Fibroblast of skin of left quadriceps (primary cell): ENCODE measurements around the gene HOXA4.

Source experiments
- DNase-seq, 2 experiments: peaks; one replicate each; pipeline ENCODE4 v3.0.0-alpha.2; 2013; ENCODE audit warnings: low read depth in 2 of 2

The HOXA4 gene

DNA sequence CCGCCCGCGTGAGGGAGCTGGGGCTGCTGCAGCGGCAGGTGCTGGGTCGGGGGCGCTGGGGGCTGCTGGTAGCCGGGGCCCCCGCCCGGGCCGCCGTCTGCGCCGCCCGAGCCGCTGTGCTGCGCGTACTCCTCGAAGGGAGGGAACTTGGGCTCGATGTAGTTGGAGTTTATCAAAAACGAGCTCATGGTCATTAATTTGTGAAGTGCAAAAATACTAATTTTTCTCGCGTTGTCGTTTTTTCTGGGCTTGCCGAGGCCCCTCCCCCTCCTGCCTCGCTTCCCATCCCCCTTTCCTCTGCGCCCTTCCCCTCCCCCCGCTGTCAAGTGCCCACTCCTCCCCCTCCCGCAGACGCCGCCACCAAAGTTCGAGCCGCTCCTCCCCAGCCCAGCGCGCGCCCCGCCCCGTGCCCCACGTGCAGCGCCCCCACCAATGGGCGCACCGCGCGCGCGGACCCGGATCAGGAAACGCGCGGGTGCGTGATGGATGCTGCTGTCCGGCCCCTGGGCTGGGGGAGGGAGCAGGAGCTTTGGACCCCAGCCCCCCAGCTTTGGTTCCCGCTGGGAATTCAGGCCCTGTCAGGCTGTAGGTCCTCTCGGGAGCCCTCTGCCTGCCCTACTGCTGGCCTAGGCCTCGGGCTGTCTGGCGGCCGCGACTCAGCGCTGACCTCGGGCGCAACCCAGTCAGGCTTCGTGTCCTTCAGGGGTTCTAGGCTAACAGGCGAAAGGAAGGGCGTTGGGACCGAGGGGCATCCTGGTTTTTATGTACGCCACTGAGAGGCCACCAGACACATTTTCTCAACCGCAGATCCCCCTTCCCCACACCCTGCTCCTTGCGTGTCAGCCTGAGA lies at the start of gene HOXA4:
HOXA4 (minus strand) TSS at position 218 of the 850 bp plus-strand sequence; CDS start at position 194, 24 bp downstream.
- DNase-seq, result peak; percentile 69 to 71

DNA sequence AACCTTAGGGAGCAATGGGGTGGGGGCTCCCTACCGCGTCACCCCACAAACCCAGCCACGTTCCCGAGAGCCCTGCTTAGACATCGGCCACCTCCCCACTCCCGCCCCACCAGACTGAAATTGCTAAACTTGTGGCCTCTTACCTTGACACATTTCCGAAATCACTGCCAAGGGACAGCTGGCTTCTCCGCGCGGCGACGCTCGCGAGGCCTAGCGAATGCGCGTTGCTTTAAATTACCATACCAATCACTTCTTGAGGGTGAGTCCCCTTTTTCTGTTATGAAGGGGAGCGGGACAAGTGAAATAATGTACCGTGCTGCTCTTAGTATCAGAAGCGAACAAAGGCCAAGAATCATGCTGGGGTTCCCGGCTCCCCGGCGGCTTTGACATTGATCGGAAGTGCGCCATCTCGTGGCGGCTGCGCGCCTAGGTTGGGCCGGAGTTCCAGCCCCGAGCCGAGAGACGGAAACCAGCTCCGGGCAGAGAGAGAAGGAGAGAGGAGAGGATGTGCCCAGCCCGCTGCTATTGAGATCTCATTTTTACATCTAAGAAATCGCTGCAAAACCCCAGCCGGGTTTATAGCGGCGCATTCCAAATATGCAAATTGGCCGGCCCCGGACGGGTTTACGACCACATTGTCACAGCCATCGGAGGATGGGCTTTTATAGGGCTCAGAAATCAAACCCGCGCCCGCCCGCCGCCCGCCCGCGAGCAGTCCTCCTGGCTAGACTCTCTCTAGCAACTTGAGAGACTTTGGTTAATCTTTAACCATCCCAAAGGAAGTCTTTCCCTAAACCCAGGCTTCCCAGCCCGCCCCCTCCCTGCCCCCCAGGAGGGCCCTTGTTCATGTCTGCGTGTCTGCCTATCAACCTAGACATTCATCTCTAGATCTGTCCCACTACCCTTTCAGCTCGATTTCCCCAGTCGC lies 49.2 kb upstream of the HOXA4 start:
- DNase-seq, result peak; percentile 82 to 83

DNA sequence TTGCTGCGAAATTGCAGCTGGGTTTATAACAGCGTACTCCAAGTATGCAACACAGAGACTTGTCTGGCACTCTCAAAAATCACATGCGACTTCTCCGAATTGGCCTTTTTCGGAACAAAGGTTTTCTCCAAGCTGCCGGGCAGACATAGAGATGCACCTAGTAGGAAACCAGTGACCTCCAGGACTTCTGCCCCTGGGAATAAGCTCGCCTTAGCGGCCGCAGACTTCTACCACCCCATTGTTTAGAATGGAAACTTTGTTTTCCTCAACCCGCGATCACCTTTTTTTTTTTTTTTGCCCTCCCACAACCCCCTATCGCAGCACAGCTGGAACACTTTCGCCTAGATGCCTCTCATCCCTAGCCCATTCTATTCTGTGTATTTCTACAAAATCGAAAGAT lies 48.5 kb upstream of the HOXA4 start:
- DNase-seq, result no peak

DNA sequence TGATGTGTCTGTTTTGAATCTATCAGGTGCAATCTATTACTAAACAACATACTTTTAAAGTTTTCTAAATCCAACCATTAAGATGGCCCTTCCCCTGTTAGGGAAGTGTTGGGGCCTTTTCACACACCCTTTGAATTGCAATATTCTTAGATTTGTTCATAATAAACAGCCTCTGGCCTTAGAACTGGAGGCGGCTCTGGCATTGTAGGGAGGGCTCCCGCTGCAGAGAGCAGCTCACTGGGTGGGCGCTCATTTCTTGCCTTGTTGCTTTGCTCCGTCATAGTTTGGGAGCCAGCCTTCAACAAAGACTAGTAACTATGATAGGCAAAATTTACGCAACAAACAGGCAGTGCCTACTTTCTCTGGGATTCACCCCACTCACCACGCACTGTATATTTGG lies 47.8 kb upstream of the HOXA4 start:
- DNase-seq, result no peak

DNA sequence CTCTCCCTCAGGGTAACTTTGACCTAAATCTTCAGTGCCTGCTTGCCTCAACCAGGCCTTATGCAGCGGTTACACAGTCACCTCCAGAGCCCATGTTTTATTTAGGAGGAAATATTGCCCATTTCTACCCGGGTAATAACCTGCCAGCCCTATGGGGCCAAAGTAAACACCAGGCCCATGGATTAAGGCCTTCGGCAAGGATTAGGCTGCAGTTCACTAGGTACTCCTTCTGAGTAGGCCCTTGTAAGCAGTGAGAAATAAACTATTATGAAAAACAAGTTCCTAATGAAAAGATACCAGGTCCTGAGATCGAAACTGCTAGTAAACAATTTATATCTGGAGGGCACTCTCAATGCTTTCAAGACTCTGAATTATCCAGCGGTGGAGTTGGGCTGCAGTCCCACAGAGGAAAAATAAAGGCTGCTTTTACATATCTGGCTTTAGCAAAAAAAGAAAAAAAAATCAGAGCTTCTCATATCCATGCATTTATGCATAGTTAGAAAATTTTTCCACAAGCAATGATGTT lies 47.3 kb upstream of the HOXA4 start:
- no peak for DNase-seq

DNA sequence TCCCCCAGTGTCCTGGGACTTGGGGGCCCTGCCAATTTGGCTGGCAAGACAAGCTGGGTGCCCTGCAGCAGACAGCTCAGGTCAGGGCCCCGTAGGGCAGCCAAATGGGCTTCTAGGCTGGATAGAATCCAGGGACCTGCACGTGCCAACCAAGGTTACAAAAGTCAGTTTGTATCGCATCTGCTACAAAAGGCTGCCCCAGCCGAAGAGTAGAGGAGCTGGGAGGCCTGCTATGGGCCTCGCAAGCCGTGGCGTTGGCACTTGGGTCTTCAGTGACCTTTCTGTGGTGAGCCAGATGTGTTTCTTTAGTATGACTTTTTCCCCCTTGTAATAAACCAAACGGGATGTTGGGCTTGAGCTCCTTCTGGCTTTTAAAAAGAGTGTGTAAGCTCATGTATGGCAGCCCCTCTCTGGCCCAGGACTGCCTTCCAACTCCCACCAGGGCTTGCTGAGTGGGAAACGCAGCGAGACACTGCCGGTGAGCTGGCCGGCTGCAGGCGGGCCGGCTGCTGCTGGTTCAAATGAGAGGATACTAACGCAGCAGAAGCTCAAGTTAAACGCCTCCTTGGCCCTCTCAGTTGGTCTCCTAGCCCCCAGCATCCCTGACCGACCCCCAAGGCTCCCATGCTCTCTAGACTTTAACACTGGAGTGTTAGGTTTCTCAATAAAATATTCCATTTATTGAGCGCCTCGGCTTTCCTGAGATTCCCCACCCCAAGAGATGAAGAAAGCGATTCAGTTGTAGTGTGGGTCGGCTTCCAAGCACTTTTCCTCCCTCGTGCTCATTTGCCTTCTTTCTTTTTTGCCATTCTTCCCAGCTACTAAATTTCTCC lies 46.6 kb upstream of the HOXA4 start:
- DNase-seq, result no peak

DNA sequence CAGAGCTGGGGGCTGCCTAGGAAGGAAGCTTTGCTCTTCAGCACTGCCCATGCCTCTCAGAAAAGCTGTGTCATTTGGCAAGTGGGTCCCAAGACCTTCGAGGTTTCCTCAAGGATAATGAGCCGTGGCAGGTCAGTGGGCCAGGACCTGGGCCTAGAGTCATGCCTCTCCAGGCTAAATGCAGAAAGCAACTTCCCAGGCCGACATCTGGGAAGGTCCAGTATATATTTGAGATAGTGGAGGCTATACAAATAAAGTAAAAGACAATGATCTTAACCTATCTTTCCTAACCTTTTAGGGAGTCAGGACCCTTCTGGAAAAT lies 45.9 kb upstream of the HOXA4 start:
- DNase-seq, result no peak

DNA sequence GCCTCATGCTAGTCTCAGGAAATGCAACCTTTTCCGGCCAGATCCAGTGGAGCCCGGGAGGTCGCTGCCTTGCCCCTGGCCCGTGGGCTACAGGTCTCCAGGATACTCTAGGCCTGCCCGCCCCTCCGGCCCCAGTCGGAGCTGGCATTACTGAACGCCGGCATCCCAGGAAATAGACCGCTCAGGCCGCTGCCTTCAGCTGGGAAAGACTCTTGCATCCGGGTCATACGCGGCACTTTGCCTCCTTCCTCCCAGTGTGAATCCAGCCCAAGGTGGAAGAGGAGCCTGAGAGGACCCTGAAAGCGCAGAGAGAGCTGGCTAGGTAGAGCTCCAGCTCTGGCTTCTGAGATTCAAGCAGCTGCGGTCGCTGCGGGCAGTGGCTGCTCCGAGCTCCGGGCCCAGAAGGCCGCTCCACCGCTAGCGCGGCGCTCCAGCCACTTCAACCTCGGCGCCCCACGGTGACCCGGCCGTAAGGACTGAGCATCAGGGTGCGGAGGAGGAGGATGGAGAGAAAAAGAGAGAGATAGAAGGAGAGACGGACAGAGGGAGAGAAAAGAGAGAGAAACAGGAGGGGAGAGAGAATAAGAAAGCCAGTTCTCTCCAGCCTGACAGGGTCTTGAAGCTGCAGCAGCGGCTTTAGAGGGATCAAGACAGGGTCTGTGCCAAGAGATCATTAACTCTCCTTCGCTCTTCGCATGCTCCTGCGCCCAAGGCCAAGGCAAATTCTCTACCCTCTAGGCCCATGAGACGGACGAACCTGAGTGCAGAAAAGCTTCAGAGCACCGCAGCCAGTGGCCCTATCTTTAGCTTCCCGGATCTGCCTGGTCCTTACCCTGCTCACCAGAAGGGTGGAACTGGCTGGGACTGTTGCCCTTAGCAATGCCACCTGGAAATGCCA lies 45.3 kb upstream of the HOXA4 start:
- no peak for DNase-seq

DNA sequence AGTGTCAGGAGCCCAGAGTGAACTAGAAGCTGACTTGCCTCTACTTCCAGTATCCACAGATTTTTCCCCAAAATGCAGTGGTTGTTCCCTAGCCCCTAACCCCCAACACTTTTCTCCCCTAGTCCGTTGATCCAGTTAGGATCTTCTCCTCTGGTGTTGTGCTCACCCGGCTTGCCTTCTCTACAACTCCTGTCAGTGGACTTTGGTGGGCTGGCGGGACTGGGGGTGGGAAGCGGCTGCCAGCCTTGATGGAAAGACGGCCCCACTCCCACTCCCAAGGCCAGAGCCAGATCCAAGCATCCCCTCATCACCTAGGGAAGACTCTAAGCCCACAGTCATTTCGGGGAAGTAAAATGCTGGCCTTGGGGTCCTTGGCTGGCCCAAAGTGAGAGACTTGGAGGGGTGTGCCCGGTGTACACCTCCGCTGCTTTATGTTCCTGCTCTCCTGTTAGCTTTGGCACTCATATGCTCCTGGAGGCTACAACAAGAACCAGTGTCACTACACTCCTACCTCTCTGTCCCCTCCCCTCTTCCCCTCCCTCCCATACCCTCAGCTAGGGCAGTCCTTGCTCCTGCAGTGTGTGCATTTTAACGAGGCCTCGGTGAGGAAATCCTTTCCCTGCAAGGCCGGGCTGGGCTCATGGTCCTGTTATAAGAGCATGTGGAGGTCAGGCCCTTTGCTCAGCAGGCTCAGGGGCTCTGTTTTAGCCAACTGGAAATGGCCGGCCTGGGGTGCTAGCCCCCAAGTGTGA lies 44.5 kb upstream of the HOXA4 start:
- no peak for DNase-seq

DNA sequence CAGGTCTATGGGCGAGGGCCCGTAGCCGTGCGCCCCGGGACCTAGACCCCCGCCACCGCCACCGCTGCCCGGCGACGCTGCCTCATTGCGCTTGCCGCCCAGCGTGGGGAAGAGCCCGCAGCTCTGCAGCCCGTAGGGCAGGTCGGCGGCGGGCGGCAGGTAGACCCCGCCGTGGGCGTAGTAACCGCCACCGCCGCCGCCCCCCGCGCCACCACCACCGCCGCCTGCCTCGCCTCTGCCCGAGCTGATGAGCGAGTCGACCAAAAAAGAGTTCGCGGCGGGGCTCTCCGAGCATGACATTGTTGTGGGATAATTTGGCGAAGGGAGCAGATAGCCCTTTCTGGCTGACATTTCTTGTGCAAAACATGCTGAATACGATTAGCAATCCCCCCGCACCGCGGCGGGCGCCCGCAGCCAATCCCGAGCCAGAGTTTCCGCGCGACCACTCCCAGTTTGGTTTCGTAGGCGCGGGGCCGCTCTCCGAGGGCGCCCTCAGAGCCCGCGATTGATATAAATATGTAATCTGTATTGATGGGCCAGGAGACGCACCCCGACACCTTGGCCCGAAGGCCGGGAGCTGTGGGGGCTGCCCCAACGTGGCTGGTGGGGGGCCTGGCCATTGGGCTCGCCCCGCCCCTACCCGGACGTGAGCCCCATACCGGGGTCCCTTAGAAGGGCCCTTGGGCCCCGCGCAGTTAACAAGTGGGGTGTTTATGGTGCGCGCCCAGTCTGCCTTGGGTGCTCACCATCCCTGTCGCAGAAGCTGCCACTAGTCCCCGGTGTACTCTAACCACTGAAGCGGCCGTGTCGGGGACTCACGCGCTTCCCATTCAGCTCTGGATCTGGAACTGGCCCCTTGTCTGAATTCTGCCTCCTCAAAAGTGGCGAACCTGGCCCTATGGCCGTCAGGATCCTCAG lies 43.7 kb upstream of the HOXA4 start, which contains the start of gene HOXA10:
HOXA10 (minus strand) TSS at position 365 of the 918 bp plus-strand sequence; CDS start at position 351, 14 bp downstream.
- peak; percentile 78 to 80 for DNase-seq

DNA sequence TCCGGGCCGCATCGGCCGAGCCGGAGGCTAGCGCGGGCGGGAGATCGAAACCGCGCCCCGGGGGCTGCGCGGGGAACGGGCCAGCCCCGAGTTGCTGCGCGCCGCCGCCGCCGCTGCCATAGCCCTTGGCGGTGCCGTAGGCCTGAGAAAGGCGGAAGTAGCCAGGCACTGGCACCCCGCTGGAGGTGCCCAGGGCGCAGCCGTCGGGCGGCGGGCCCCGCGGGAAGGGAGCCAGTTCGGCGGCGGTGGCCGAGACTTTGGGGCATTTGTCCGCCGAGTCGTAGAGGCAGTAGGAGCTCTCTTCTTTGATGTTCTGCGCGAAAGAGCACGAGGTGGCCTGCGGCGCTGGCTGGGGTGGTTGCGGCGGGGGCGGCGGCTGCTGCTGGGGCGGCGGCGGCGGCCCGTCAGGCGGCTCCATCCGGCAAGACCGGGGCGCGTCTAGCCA lies 43.0 kb upstream of the HOXA4 start:
- DNase-seq, result no peak

DNA sequence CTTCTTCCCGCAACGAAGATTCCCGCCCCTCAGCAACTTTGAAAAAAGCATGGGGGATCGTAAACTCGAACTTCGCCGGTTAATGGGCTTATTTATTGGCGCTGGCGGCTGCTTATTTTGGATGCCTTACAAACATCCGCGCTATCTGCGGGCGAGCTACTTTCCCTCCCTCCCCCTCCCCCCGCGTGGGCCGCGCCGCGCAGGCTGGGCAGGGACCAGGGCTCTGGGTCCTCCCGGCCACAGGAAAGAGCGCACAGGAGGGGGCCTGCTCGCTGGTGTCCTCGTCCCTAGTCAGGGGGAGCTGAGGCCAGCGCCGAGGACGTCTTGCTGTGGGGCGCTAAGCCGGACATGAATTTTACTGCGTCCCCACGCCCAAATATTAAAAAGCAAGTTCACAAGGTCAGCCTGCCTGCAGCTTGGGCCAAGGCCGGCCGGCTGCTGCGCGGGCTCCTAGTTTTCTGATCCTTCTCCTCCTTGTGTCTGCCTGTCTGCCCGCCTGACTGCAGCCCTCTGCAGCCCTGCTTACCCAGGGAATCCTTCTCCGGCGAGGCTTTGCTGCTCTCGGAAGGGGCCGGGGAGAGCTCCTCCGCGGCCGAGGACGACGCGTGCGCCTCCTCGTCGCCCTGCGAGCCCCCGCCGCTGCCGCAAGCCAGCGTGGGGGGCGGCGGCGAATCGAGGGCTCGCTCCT lies 42.4 kb upstream of the HOXA4 start:
- DNase-seq, result peak in 1 of 2 experiments; percentile 73

DNA sequence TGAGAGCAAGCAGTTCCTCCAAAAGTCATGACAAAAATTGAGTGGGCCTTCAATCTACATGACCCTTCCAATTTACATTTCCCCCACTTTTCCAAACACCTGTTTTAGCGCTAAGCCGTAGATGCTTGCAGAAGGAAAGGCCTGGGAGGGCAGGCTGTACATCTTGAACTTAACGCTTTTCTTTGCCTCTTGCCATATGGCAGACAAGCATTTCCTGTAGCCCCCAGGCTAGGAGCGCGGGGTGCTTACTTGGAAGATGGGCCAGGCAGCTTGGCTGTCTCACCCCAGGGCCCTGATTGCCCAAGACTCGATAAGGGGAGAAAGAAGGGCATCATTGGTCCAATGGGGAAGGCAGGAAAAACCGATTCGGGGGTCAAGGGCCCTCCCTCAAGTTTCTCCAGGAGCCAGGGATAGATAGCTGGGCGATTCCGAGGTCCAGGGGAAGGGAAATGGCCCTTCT lies 41.8 kb upstream of the HOXA4 start:
- DNase-seq, result no peak

DNA sequence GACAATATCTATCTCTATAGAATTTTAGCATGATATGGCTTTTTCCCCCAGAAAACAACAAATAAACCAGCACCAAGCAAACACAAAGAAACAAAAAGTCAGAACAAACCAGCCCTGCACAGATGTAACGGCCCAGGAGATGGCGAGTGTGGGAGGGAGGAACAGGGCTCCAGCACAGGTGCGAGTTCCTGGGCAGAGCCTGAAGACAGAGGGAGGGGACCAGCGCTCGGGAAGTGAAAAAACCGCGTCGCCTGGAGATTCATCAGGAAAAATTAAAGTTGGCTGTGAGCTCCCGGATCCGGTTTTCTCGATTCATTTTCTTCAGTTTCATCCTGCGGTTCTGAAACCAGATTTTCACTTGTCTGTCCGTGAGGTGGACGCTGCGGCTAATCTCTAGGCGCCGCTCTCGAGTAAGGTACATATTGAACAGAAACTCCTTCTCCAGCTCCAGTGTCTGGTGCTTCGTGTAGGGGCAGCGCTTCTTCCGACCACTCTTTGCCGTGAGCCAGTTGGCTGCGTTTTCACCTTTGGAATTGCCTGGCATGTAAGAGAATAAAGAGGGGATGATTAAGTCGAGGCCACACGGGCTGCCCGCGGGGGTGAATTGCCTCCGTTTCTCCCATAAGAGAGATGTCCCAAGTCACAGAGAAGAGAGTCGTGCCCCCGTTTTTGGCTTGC lies 41.2 kb upstream of the HOXA4 start:
- DNase-seq, result no peak

DNA sequence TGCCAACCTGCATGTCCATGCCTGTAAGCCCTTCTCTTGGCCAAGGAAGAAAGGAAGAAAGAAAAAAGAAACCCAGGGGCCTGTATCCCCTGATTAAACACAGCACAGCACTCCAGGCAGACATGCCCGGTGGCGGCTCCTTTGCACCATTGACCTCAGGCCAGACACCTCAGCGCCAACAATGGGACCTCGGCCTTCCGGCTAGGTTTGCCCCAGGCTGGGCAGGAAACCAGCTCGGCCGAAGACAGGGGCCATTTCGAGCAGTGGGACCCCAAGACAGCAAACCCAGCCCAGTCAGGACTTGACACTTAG lies 40.7 kb upstream of the HOXA4 start:
- DNase-seq, result no peak

DNA sequence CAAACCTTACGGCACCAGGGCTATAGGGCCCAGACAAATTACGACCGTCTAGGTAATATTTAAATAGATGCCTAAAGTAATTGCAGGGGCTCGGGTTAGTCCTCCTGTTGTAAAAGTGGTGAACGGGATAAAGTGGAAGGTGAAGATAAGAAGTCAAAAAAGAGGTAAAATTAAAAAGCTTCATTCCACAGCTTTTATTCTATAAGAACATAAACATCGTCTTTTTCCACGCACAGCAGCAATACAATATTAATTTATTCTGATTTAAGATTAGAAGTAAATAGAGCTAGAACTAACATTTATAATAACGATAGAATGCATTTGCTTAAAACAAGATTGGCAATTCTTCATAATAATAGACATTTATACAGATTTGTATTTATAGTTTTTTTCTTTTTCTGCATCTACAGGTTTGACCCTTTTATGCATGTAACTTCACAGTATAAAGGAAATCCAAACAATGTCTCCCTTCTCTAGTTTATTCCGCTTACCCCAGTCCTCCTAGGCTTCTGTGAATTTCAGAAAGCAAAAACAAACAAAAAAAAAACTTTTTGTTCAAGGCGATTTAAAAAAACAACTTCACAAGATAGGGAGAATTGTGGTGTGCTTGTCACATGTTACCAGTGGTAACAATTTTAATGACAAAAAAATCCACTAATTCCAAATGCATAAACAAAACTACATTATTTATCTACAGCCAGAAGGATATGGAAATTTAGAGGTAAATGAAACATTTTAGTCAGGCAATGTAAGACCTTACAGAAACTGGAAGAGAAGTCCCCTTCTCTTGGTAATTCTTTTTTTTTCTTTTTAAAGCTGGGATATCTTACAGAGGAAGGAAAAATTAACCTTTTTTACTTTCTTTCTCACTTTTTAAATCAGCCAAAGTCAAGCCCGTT lies 40.1 kb upstream of the HOXA4 start:
- no peak for DNase-seq
